Stimulated activated memory B cell treated with anti-CD40 and anti-IgM and Interleukin-4, amounts not matched to agents 10 μg/mL and 1 μg/mL and 100 μg/mL, for 72 hours (primary cell): Measurements from ENCODE around the gene PDZD8.

ENCODE experiments used
- ATAC-seq: fragments of 150-1000 bp; cut with Tn5 transposase; 2 replicates; pipeline ENCODE4 v1.10.0; 2021
- H3K27ac Mint-ChIP-seq: one replicate; pipeline ENCODE4 v1.8.0; 2022; ENCODE audit warnings: mild to moderate bottlenecking, mixed read lengths
- H3K27me3 Mint-ChIP-seq: one replicate; pipeline ENCODE4 v1.8.0; 2022; ENCODE audit warnings: mixed read lengths
- H3K36me3 Mint-ChIP-seq: one replicate; pipeline ENCODE4 v1.8.0; 2022; ENCODE audit warnings: mixed read lengths
- H3K4me1 Mint-ChIP-seq: one replicate; pipeline ENCODE4 v1.8.0; 2022; ENCODE audit warnings: mixed read lengths
- H3K4me3 Mint-ChIP-seq: one replicate; pipeline ENCODE4 v1.8.0; 2022; ENCODE audit warnings: mild to moderate bottlenecking, moderate library complexity, mixed read lengths
- H3K9me3 Mint-ChIP-seq: one replicate; pipeline ENCODE4 v1.8.0; 2022; ENCODE audit warnings: mixed read lengths

The PDZD8 gene

GRCh38 chr10:117268258-117268657 is 107.0 kb downstream of the PDZD8 start:
- Mint-ChIP-seq H3K4me3 (no peak overlapping the region), H3K9me3 (peaks cover 3% of the 10 kb centered on the region), H3K27me3 (peaks cover 4% of the 10 kb centered on the region), H3K4me1 (no peaks in the 10 kb centered on the region), H3K36me3 (no peaks in the 10 kb centered on the region), H3K27ac (no peak overlapping the region)
- no peak for ATAC-seq

GRCh38 chr10:117266812-117267211 is 108.4 kb downstream of the PDZD8 start:
- Mint-ChIP-seq H3K27me3 (peaks cover 19% of the 10 kb centered on the region), H3K27ac (no peak overlapping the region), H3K4me1 (no peaks in the 10 kb centered on the region), H3K9me3 (peaks cover 3% of the 10 kb centered on the region), H3K36me3 (no peaks in the 10 kb centered on the region), H3K4me3 (no peak overlapping the region)
- ATAC-seq, result no peak

GRCh38 chr10:117266400-117266799 is 108.8 kb downstream of the PDZD8 start:
- ATAC-seq, result no peak
- Mint-ChIP-seq H3K9me3 (peaks cover 3% of the 10 kb centered on the region), H3K27me3 (peaks cover 23% of the 10 kb centered on the region), H3K36me3 (no peaks in the 10 kb centered on the region), H3K4me1 (no peaks in the 10 kb centered on the region), H3K4me3 (no peak overlapping the region), H3K27ac (no peak overlapping the region)

- no peak for ATAC-seq
- H3K27ac Mint-ChIP-seq, result no peak overlapping the region
- H3K4me3 Mint-ChIP-seq, result no peak overlapping the region
- no peaks in the 10 kb centered on the region for H3K36me3 Mint-ChIP-seq
- peaks cover 38% of the 10 kb centered on the region for H3K27me3 Mint-ChIP-seq
- no peaks in the 10 kb centered on the region for H3K4me1 Mint-ChIP-seq
- H3K9me3 Mint-ChIP-seq, result peaks cover 3% of the 10 kb centered on the region
Observed at GRCh38 chr10:117264782-117265181, 110.5 kb downstream of the PDZD8 start.

- no peak overlapping the region for H3K27ac Mint-ChIP-seq
- no peaks in the 10 kb centered on the region for H3K4me1 Mint-ChIP-seq
- H3K9me3 Mint-ChIP-seq, result no peaks in the 10 kb centered on the region
- ATAC-seq, result no peak
- H3K36me3 Mint-ChIP-seq, result no peaks in the 10 kb centered on the region
- H3K27me3 Mint-ChIP-seq, result peaks cover 55% of the 10 kb centered on the region
- H3K4me3 Mint-ChIP-seq, result no peak overlapping the region
Observed at GRCh38 chr10:117262903-117263293, 112.3 kb downstream of the PDZD8 start.

- no peak for ATAC-seq
Observed at GRCh38 chr10:117262291-117262902, 112.8 kb downstream of the PDZD8 start.

GRCh38 chr10:117261501-117261900 is 113.7 kb downstream of the PDZD8 start:
- Mint-ChIP-seq H3K4me3 (no peak overlapping the region), H3K4me1 (no peaks in the 10 kb centered on the region), H3K36me3 (no peaks in the 10 kb centered on the region), H3K27me3 (peaks cover 55% of the 10 kb centered on the region), H3K9me3 (no peaks in the 10 kb centered on the region), H3K27ac (no peak overlapping the region)
- no peak for ATAC-seq

More at GRCh38 chr10:117262291-117262902, 112.8 kb downstream of the PDZD8 start:
- H3K27ac Mint-ChIP-seq, result no peak overlapping the region
- H3K4me1 Mint-ChIP-seq, result no peaks in the 10 kb centered on the region
- H3K9me3 Mint-ChIP-seq, result no peaks in the 10 kb centered on the region
- H3K36me3 Mint-ChIP-seq, result no peaks in the 10 kb centered on the region
- H3K4me3 Mint-ChIP-seq, result no peak overlapping the region
- H3K27me3 Mint-ChIP-seq, result peaks cover 55% of the 10 kb centered on the region

GRCh38 chr10:117260084-117260483 is 115.2 kb downstream of the PDZD8 start:
- H3K4me3 Mint-ChIP-seq, result no peak overlapping the region
- peaks cover 60% of the 10 kb centered on the region for H3K27me3 Mint-ChIP-seq
- H3K36me3 Mint-ChIP-seq, result no peaks in the 10 kb centered on the region
- no peaks in the 10 kb centered on the region for H3K9me3 Mint-ChIP-seq
- ATAC-seq, result no peak
- H3K4me1 Mint-ChIP-seq, result no peaks in the 10 kb centered on the region
- no peak overlapping the region for H3K27ac Mint-ChIP-seq

GRCh38 chr10:117259279-117259678 is 116.0 kb downstream of the PDZD8 start:
- H3K27ac Mint-ChIP-seq, result no peak overlapping the region
- no peak overlapping the region for H3K4me3 Mint-ChIP-seq
- no peaks in the 10 kb centered on the region for H3K4me1 Mint-ChIP-seq
- no peaks in the 10 kb centered on the region for H3K9me3 Mint-ChIP-seq
- H3K27me3 Mint-ChIP-seq, result peaks cover 66% of the 10 kb centered on the region
- no peaks in the 10 kb centered on the region for H3K36me3 Mint-ChIP-seq
- ATAC-seq, result no peak

GRCh38 chr10:117257721-117258120 is 117.5 kb downstream of the PDZD8 start:
- Mint-ChIP-seq H3K27ac (no peak overlapping the region), H3K4me3 (no peak overlapping the region), H3K27me3 (peaks cover 56% of the 10 kb centered on the region), H3K36me3 (no peaks in the 10 kb centered on the region), H3K4me1 (no peaks in the 10 kb centered on the region), H3K9me3 (no peaks in the 10 kb centered on the region)
- no peak for ATAC-seq

- Mint-ChIP-seq H3K27me3 (peaks cover 48% of the 10 kb centered on the region), H3K4me1 (no peaks in the 10 kb centered on the region), H3K4me3 (no peak overlapping the region), H3K9me3 (no peaks in the 10 kb centered on the region), H3K36me3 (no peaks in the 10 kb centered on the region), H3K27ac (no peak overlapping the region)
- ATAC-seq, result no peak
Observed at GRCh38 chr10:117256910-117257309, 118.3 kb downstream of the PDZD8 start.

GRCh38 chr10:117255835-117256460 is 119.3 kb downstream of the PDZD8 start:
- ATAC-seq, result no peak

GRCh38 chr10:117254774-117255735 is 120.2 kb downstream of the PDZD8 start:
- Mint-ChIP-seq H3K27ac (no peak overlapping the region), H3K4me1 (no peaks in the 10 kb centered on the region), H3K9me3 (no peaks in the 10 kb centered on the region), H3K4me3 (no peak overlapping the region), H3K27me3 (peaks cover 48% of the 10 kb centered on the region), H3K36me3 (no peaks in the 10 kb centered on the region)
- no peak for ATAC-seq

More at GRCh38 chr10:117255835-117256460, 119.3 kb downstream of the PDZD8 start:
- no peaks in the 10 kb centered on the region for H3K9me3 Mint-ChIP-seq
- no peak overlapping the region for H3K4me3 Mint-ChIP-seq
- H3K4me1 Mint-ChIP-seq, result no peaks in the 10 kb centered on the region
- no peak overlapping the region for H3K27ac Mint-ChIP-seq
- H3K27me3 Mint-ChIP-seq, result peaks cover 47% of the 10 kb centered on the region
- no peaks in the 10 kb centered on the region for H3K36me3 Mint-ChIP-seq

GRCh38 chr10:117254338-117254737 is 120.9 kb downstream of the PDZD8 start:
- no peak for ATAC-seq
- H3K27me3 Mint-ChIP-seq, result peaks cover 47% of the 10 kb centered on the region
- no peak overlapping the region for H3K27ac Mint-ChIP-seq
- H3K4me3 Mint-ChIP-seq, result no peak overlapping the region
- no peaks in the 10 kb centered on the region for H3K36me3 Mint-ChIP-seq
- H3K9me3 Mint-ChIP-seq, result no peaks in the 10 kb centered on the region
- no peaks in the 10 kb centered on the region for H3K4me1 Mint-ChIP-seq

GRCh38 chr10:117253908-117254307 is 121.3 kb downstream of the PDZD8 start:
- peaks cover 47% of the 10 kb centered on the region for H3K27me3 Mint-ChIP-seq
- no peaks in the 10 kb centered on the region for H3K4me1 Mint-ChIP-seq
- no peak overlapping the region for H3K27ac Mint-ChIP-seq
- H3K36me3 Mint-ChIP-seq, result no peaks in the 10 kb centered on the region
- no peak for ATAC-seq
- H3K9me3 Mint-ChIP-seq, result no peaks in the 10 kb centered on the region
- no peak overlapping the region for H3K4me3 Mint-ChIP-seq
